GM12891 (cell line): ENCODE data around the gene MEP1A.

Source experiments
- POLR2A ChIP-seq: IDR thresholded peaks from 2 replicates; pipeline ENCODE4 v1.6.1; 2011; ENCODE audit warnings: low read depth, low read length, control low read depth
- POLR2AphosphoS5 ChIP-seq: IDR thresholded peaks from 2 replicates; pipeline ENCODE4 v1.6.1; 2011; ENCODE audit warnings: low read depth, low read length, control low read depth
- POU2F2 ChIP-seq: IDR thresholded peaks from 2 replicates; pipeline ENCODE4 v1.6.1; 2011; ENCODE audit warnings: low read depth, mild to moderate bottlenecking, control low read depth, low read length, moderate library complexity
- SPI1 ChIP-seq: IDR thresholded peaks from 2 replicates; pipeline ENCODE4 v1.6.1; 2011; ENCODE audit warnings: low read depth, low read length, control low read depth
- TAF1 ChIP-seq: IDR thresholded peaks from 2 replicates; pipeline ENCODE4 v1.6.1; 2011; ENCODE audit warnings: low read depth, low read length, control low read depth

DNA sequence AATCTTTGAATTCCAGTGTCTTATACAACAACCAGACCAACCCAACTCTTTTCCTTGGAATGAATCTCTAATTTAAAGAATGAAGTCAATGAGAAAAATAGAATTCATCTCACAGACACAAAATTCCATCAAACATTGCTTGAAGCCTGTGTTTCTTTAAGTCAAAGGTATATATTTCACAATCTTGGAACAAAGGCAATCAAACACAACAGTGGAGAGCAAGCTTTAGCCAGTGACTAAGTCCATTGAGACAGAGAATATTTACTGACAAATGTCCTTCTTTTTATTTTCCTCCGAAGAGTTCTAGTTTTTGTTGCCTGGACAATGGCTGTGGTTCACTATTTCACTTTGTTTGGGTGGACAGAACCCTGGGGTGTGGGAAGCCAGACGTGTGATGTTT, 35.8 kb downstream of the MEP1A start:
- TF ChIP-seq POLR2AphosphoS5: no peak
- no peak for TF ChIP-seq TAF1
- TF ChIP-seq POLR2A: no peak
- no peak for TF ChIP-seq POU2F2
- TF ChIP-seq SPI1: no peak
